ENCODE measurements around the gene RAP1GAP2.

DNA sequence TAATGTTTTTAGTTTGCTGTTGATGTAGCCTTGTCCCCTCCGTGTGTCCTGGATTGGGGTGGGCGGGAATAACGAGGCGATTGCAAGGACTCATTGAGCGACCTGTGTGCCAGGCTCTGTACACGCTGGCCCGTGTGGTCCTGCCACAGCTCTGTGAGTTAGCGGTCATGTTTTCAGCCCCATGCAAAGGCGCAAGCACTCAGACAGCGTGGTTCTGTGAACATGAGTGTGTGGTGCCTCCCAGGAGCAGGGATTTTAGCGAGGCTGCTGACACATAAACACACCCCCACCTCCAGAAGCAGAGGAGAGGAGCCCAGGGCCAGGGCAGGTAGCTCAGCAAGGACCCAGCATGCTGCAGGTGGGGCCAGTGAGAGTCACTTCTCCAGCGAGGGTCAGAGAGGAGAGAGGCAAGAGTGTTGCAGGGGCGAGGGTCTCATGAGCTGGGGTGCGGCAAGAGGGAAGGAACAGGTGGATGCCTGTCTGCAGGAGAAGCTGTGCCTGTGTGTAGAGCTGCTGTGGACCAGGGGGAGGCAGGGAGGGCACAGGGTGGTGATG, 151.8 kb downstream of the RAP1GAP2 start:
- no peak for TF ChIP-seq POLR2A (IDR thresholded peaks at IDR 0.05; ENCODE audit: low read depth, low read length)
- no peak for TF ChIP-seq POLR2AphosphoS5 (IDR thresholded peaks at IDR 0.05; ENCODE audit: low read depth, low read length)
- TF ChIP-seq TAF1 (IDR thresholded peaks at IDR 0.05; ENCODE audit: low read depth, low read length), result no peak
- TF ChIP-seq PAX5 (IDR thresholded peaks at IDR 0.05; ENCODE audit: insufficient read depth, low read length, severe bottlenecking), result no peak
- no peak for TF ChIP-seq POU2F2 (IDR thresholded peaks at IDR 0.05; ENCODE audit: low read depth, low read length)
